Adrenal gland (tissue), 12 donors: ENCODE measurements around the gene GDPGP1. TPM values are rescaled to one million over a fixed set of nuclear protein-coding genes. Genes with fewer than 3 reads are reported as not detected.
A peak's percentile ranks its signal among the peaks of the same experiment; 100 is the strongest.

Experiments used
- DNase-seq, 7 donors: peaks; one replicate each; pipeline ENCODE4 v3.0.0-alpha.2; 2019 to 2020
- H3K27ac ChIP-seq, 5 donors: fragments of 200-600 bp; sonication (generic) in 4 of 5; 1 replicate in 3 of 5; 2 replicates in 2 of 5; pipeline versions ENCODE4 v1.5.1 to v1.8.0; 2016 to 2020; ENCODE audit warnings: mild to moderate bottlenecking in 1 of 5
- H3K27me3 ChIP-seq: fragments of 200-600 bp; 2 replicates; pipeline ENCODE4 v1.8.0; 2021
- H3K36me3 ChIP-seq, 2 donors: fragments of 200-600 bp; replicated peaks in 1 of 2; 1 replicate in 1 of 2; 2 replicates in 1 of 2; pipeline versions ENCODE4 v1.5.1 to v1.8.0; 2018 to 2022
- H3K4me1 ChIP-seq, 2 donors: fragments of 200-600 bp; replicated peaks in 1 of 2; 1 replicate in 1 of 2; 2 replicates in 1 of 2; pipeline versions ENCODE4 v1.5.1 to v1.8.0; 2018 to 2021
- H3K4me3 ChIP-seq, 4 donors: fragments of 200-600 bp; sonication (generic) in 3 of 4; one replicate each; pipeline ENCODE4 v1.5.1; 2016 to 2018
- H3K9me3 ChIP-seq, 3 donors: fragments of 200-600 bp; sonication (generic) in 1 of 3; replicated peaks in 1 of 3; 1 replicate in 2 of 3; 2 replicates in 1 of 3; pipeline versions ENCODE4 v1.5.1 to v1.8.0; 2016 to 2021
- POLR2A ChIP-seq, 2 donors: fragments of 450-650 bp; IDR thresholded peaks; one replicate each; pipeline ENCODE4 v1.6.1; 2017; ENCODE audit warnings: antibody characterized with exemption in 2 of 2, mild to moderate bottlenecking in 2 of 2, moderate library complexity in 1 of 2
- WGBS, 4 donors: extraction: QIAGEN DNeasy Blood & Tissue Kit in 2 of 4; methylation state at CpG; one replicate each; pipeline versions ENCODE4 v1.1.5 to v1.1.7; 2013 to 2017; 5-methylcytosine and 5-hydroxymethylcytosine counted together
- intact Hi-C, 2 donors: fragments of 100-400 bp; cut with DNase I; formaldehyde crosslinking; loops; one replicate each; pipeline versions ENCODE4 v1.14.1 to v1.15.0; 2022 to 2023
- polyA plus RNA-seq, 3 donors: library from polyadenylated mRNA; stranded (reverse); fragments of 200-250 nt in 2 of 3; fragments of 350-450 nt in 1 of 3; fragmentation: Illumina TruSeq in 1 of 3; extraction: RNeasy Lipid Tissue Mini Kit (QIAGEN cat#74804) in 1 of 3; gene quantifications; one replicate each; pipeline ENCODE4 v1.2.3, GENCODE V29; 2013 to 2014
- total RNA-seq, 9 donors: library from RNA; depleted of rRNA in 4 of 9; stranded (reverse); fragments of >200 nt in 4 of 9; fragments of 120-200 nt in 1 of 9; fragmentation: NEBNext Ultra II Directional in 1 of 9; extraction: Animal tissue kit (Norgen Biotek cat#: 25700) in 1 of 9; gene quantifications; one replicate each; pipeline versions ENCODE4 v1.1.0 to v1.2.4, GENCODE V29; 2013 to 2023
- TF ChIP-seq, protein P1 (sequence below), 6 experiments: fragments of 450-650 bp in 4 of 6; fragments of 200-600 bp in 2 of 6; sonication (generic) in 1 of 6; IDR thresholded peaks; 1 replicate in 5 of 6; 2 replicates in 1 of 6; pipeline versions ENCODE4 v1.5.1 to v1.8.0; 2016 to 2021; ENCODE audit warnings: antibody characterized with exemption in 6 of 6, mild to moderate bottlenecking in 2 of 6, moderate library complexity in 1 of 6
- donor health status: healthy with polysubstance abuse.
- donor health status: Bipolar disorder and iron deficiency.
- donor health status: DM: yes; HTN: yes; CAD: no.
- donor health status: DM: no; HTN: no; CAD: no.
- donor health status: DM: no; HTN: no; CAD: no.
- donor health status: DM: yes; HTN: yes; CAD: no.

Gene GDPGP1
- total and polyA plus RNA-seq, 12 donors, result 2.6 to 17.1 (median 8.5) TPM

DNA sequence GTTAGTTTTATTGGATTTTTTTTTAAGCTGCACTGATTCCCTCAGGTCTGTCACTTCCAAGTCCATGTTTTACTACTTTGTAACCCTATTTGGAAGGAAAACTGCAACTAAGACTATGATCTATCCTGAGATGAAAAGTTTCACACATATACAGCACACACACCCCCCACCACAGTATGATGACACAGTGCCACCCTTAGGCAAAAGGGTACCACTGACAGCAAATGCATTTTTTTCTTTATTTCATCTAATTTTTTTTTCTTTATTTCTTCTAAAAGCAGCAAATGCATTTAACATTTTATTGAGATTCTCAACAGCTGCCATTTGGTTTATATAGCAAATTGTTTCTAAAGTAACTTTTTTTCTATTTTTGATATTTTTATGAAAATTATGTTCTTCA is 52.7 kb downstream of the GDPGP1 start:
- peak in 2 of 7 donors; percentile 42 to 43 for DNase-seq

DNA sequence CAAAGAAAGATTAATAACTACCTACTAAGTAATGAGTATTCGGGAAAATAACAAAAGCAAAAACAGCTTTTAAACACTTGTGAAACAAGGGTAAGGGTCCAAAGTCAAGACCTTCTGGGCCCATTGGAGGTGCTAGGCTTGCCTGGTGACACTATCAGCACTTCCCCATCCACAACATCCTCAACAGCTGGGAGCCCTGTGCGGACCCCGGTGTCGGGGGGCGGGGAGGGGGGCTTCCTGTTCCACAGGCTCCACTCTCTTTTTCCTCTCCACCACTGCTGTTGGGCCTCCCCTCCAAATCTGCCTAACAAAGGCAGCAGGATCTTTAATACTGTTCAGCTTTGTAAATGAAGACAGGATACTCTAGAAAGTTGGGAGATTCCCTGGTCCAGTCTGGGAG is 53.1 kb downstream of the GDPGP1 start:
- Histone ChIP-seq H3K27ac (no peak overlapping the region), H3K27me3 (no peaks in the 10 kb centered on the region), H3K36me3 (no peaks in the 10 kb centered on the region), H3K4me1 (no peaks in the 10 kb centered on the region), H3K9me3 (no peaks in the 10 kb centered on the region), H3K4me3 (no peak overlapping the region)
- intact Hi-C loops, result no loop called here
- TF ChIP-seq POLR2A (IDR thresholded peaks at IDR 0.05), result no peak
- TF ChIP-seq, protein P1, sequence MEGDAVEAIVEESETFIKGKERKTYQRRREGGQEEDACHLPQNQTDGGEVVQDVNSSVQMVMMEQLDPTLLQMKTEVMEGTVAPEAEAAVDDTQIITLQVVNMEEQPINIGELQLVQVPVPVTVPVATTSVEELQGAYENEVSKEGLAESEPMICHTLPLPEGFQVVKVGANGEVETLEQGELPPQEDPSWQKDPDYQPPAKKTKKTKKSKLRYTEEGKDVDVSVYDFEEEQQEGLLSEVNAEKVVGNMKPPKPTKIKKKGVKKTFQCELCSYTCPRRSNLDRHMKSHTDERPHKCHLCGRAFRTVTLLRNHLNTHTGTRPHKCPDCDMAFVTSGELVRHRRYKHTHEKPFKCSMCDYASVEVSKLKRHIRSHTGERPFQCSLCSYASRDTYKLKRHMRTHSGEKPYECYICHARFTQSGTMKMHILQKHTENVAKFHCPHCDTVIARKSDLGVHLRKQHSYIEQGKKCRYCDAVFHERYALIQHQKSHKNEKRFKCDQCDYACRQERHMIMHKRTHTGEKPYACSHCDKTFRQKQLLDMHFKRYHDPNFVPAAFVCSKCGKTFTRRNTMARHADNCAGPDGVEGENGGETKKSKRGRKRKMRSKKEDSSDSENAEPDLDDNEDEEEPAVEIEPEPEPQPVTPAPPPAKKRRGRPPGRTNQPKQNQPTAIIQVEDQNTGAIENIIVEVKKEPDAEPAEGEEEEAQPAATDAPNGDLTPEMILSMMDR (IDR thresholded peaks at IDR 0.05), result no peak
- 32 to 51% (median 37%) methylated on average over 5 of the region's 5 CpGs for WGBS, 4 donors
- no peak for DNase-seq

More for the DNA sequence above, 52.7 kb downstream of the GDPGP1 start:
- H3K27ac ChIP-seq, result no peak overlapping the region
- H3K9me3 ChIP-seq, result no peaks in the 10 kb centered on the region
- H3K4me1 ChIP-seq, result no peaks in the 10 kb centered on the region
- TF ChIP-seq POLR2A (IDR thresholded peaks at IDR 0.05), result no peak
- TF ChIP-seq, protein P1 (IDR thresholded peaks at IDR 0.05), result peak in 5 of 6 experiments; percentile 16 to 47 (median 40)
- no peak overlapping the region for H3K4me3 ChIP-seq
- no peaks in the 10 kb centered on the region for H3K27me3 ChIP-seq
- intact Hi-C loops, result no loop called here
- H3K36me3 ChIP-seq, result no peaks in the 10 kb centered on the region

GRCh38 chr15:90287946-90288345 is 53.9 kb downstream of the GDPGP1 start:
- Histone ChIP-seq H3K4me3 (no peak overlapping the region), H3K36me3 (no peaks in the 10 kb centered on the region), H3K4me1 (no peaks in the 10 kb centered on the region), H3K27ac (no peak overlapping the region), H3K27me3 (no peaks in the 10 kb centered on the region), H3K9me3 (no peaks in the 10 kb centered on the region)
- WGBS, 4 donors, result 78 to 92% (median 85%) methylated on average over 6 of the region's 6 CpGs
- TF ChIP-seq, protein P1 (IDR thresholded peaks at IDR 0.05), result no peak
- no peak for TF ChIP-seq POLR2A (IDR thresholded peaks at IDR 0.05)
- no peak for DNase-seq
- intact Hi-C loops, result no loop called here

- no peaks in the 10 kb centered on the region for H3K36me3 ChIP-seq
- H3K9me3 ChIP-seq, result no peaks in the 10 kb centered on the region
- 76 to 82% (median 79%) methylated on average over 10 to 16 of the region's 16 CpGs for WGBS, 4 donors
- no peaks in the 10 kb centered on the region for H3K4me1 ChIP-seq
- peak in 4 of 7 donors; percentile 28 to 64 (median 43) for DNase-seq
- TF ChIP-seq, protein P1 (IDR thresholded peaks at IDR 0.05), result no peak
- TF ChIP-seq POLR2A (IDR thresholded peaks at IDR 0.05), result no peak
- no peak overlapping the region for H3K27ac ChIP-seq
- no peak overlapping the region for H3K4me3 ChIP-seq
- intact Hi-C loops, result no loop called here
- H3K27me3 ChIP-seq, result no peaks in the 10 kb centered on the region
Observed at GRCh38 chr15:90291679-90292356, 57.8 kb downstream of the GDPGP1 start.
